Activated CD4-positive, alpha-beta T cell treated with anti-CD3 and anti-CD28 coated beads, Interleukin-2, amount 10 ng/mL, durations not matched to agents 7 days and 5 days (primary cell): ENCODE data around the gene CFAP44. TPM values are rescaled to one million over a fixed set of nuclear protein-coding genes. Genes with fewer than 3 reads are reported as not detected.

Experiments used
- CTCF ChIA-PET: fragments of 350-600 bp; sonication (Branson Sonifier 250); formaldehyde crosslinking; loops from one replicate; lab custom pipeline; 2021; ENCODE audit warnings: antibody characterized with exemption; lab: Charles Lee
- POLR2A ChIA-PET: fragments of 350-600 bp; sonication (Branson Sonifier 250); formaldehyde crosslinking; loops from one replicate; lab custom pipeline; 2021; ENCODE audit warnings: antibody characterized with exemption; lab: Charles Lee
- DNase-seq: peaks from one replicate; pipeline ENCODE4 v3.0.0-alpha.2; 2020
- H3K27ac Mint-ChIP-seq: one replicate; pipeline ENCODE4 v1.8.0; 2021; ENCODE audit warnings: mild to moderate bottlenecking, moderate library complexity, mixed read lengths
- H3K27me3 Mint-ChIP-seq: one replicate; pipeline ENCODE4 v1.8.0; 2021; ENCODE audit warnings: mixed read lengths
- H3K36me3 Mint-ChIP-seq: one replicate; pipeline ENCODE4 v1.8.0; 2021; ENCODE audit warnings: low read depth, mixed read lengths
- H3K4me1 Mint-ChIP-seq: one replicate; pipeline ENCODE4 v1.8.0; 2021; ENCODE audit warnings: mixed read lengths
- H3K4me3 Mint-ChIP-seq: one replicate; pipeline ENCODE4 v1.8.0; 2021; ENCODE audit warnings: mild to moderate bottlenecking, moderate library complexity, mixed read lengths
- H3K9me3 Mint-ChIP-seq: one replicate; pipeline ENCODE4 v1.8.0; 2021; ENCODE audit warnings: mixed read lengths
- microRNA-seq: library from miRNA; unstranded; fragments of <30 nt; microRNA quantifications from one replicate; pipeline ENCODE4 v1.2.0, GENCODE V29; 2021; ENCODE audit warnings: borderline microRNAs expressed, borderline replicate concordance
- total RNA-seq, 2 experiments: library from RNA; stranded (reverse); gene quantifications; one replicate each; pipeline ENCODE4 v1.2.3, GENCODE V29; 2021

CFAP44 gene
- total RNA-seq, 2 experiments from 2014 or later, result 6.9 to 10.3 TPM

DNA sequence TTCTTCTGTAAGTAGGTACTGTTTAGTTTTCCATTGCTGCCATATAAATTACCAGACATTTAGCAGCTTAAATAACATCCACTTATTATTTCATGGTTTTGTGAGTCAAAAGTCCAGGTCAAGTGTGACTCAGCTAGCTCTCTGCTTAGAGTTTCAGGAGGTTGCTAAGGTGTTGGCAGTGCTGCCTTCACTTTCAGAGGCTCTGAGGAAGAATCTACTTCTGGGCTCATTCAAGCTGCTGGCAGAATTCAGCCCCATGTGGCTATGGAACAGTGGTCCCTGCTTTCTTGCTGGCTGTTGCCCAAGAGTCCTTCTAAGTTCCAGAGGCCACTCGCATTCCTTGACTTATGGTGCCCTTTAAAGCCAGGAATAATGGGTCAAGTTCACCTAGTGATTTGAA lies 4.5 kb downstream of the CFAP44 start:
- POLR2A ChIA-PET, result no interaction called here
- peaks cover under 1% of the 10 kb centered on the region for H3K4me1 Mint-ChIP-seq
- H3K27me3 Mint-ChIP-seq, result no peaks in the 10 kb centered on the region
- H3K4me3 Mint-ChIP-seq, result no peak overlapping the region
- no peaks in the 10 kb centered on the region for H3K9me3 Mint-ChIP-seq
- DNase-seq, result no peak
- H3K36me3 Mint-ChIP-seq, result peaks cover 3% of the 10 kb centered on the region
- CTCF ChIA-PET, result no interaction called here
- no peak overlapping the region for H3K27ac Mint-ChIP-seq

GRCh38 chr3:113431811-113432210 lies 9.5 kb downstream of the CFAP44 start:
- no peak overlapping the region for H3K27ac Mint-ChIP-seq
- ChIA-PET CTCF (no interaction called here), POLR2A (no interaction called here)
- no peak for DNase-seq
- peaks cover 8% of the 10 kb centered on the region for H3K9me3 Mint-ChIP-seq
- H3K4me1 Mint-ChIP-seq, result no peaks in the 10 kb centered on the region
- no peaks in the 10 kb centered on the region for H3K27me3 Mint-ChIP-seq
- H3K4me3 Mint-ChIP-seq, result no peak overlapping the region
- peaks cover 12% of the 10 kb centered on the region for H3K36me3 Mint-ChIP-seq

- ChIA-PET POLR2A (no interaction called here), CTCF (no interaction called here)
- peaks cover 26% of the 10 kb centered on the region for H3K9me3 Mint-ChIP-seq
- H3K27ac Mint-ChIP-seq, result no peak overlapping the region
- no peaks in the 10 kb centered on the region for H3K27me3 Mint-ChIP-seq
- no peaks in the 10 kb centered on the region for H3K4me1 Mint-ChIP-seq
- DNase-seq, result no peak
- H3K36me3 Mint-ChIP-seq, result peaks cover 34% of the 10 kb centered on the region
- no peak overlapping the region for H3K4me3 Mint-ChIP-seq
Measured at GRCh38 chr3:113428581-113428980, 12.7 kb downstream of the CFAP44 start.

GRCh38 chr3:113423699-113424098 lies 17.6 kb downstream of the CFAP44 start:
- Mint-ChIP-seq H3K27ac (no peak overlapping the region), H3K9me3 (peaks cover 28% of the 10 kb centered on the region), H3K27me3 (no peaks in the 10 kb centered on the region), H3K4me1 (no peaks in the 10 kb centered on the region), H3K36me3 (peaks cover 38% of the 10 kb centered on the region), H3K4me3 (no peak overlapping the region)
- ChIA-PET POLR2A (no interaction called here), CTCF (no interaction called here)
- DNase-seq, result no peak

GRCh38 chr3:113421082-113421481 lies 20.2 kb downstream of the CFAP44 start:
- no peaks in the 10 kb centered on the region for H3K27me3 Mint-ChIP-seq
- CTCF ChIA-PET, result no interaction called here
- POLR2A ChIA-PET, result no interaction called here

GRCh38 chr3:113409676-113410075 lies 31.6 kb downstream of the CFAP44 start:
- CTCF ChIA-PET, result no interaction called here
- Mint-ChIP-seq H3K4me3 (no peak overlapping the region), H3K27me3 (no peaks in the 10 kb centered on the region), H3K9me3 (peaks cover 16% of the 10 kb centered on the region), H3K4me1 (peaks cover 6% of the 10 kb centered on the region), H3K36me3 (peaks cover 9% of the 10 kb centered on the region), H3K27ac (no peak overlapping the region)
- DNase-seq, result no peak
- POLR2A ChIA-PET, result no interaction called here

More at GRCh38 chr3:113421082-113421481, 20.2 kb downstream of the CFAP44 start:
- Mint-ChIP-seq H3K4me1 (no peaks in the 10 kb centered on the region), H3K27ac (no peak overlapping the region), H3K36me3 (peaks cover 23% of the 10 kb centered on the region), H3K4me3 (no peak overlapping the region), H3K9me3 (peaks cover 18% of the 10 kb centered on the region)
- DNase-seq, result no peak

- ChIA-PET CTCF (no interaction called here), POLR2A (no interaction called here)
- Mint-ChIP-seq H3K4me1 (peaks cover 6% of the 10 kb centered on the region), H3K27me3 (no peaks in the 10 kb centered on the region), H3K9me3 (no peaks in the 10 kb centered on the region), H3K27ac (no peak overlapping the region), H3K4me3 (no peak overlapping the region), H3K36me3 (peaks cover 5% of the 10 kb centered on the region)
- DNase-seq, result no peak
Measured at GRCh38 chr3:113405180-113405579, 36.1 kb downstream of the CFAP44 start.

DNA sequence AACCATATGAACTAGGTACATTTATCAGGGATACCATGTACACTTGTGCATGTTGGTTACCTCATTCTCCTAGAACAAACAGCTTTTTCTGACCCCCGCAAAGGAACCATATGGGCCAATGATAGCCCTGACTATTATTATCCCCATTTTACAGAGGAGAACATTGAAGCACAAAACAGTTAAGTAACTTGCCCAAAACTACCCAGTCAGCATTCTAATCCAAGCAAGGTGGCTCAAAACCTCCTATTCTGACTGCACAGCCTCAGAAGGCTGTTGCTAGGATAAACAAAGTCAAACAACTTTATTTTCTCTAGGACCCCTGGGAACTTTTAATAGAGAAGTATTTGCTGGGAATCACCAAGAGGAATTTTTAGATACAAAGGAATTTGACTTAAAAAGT lies 36.7 kb downstream of the CFAP44 start:
- DNase-seq, result no peak
- no peak overlapping the region for H3K4me3 Mint-ChIP-seq
- H3K4me1 Mint-ChIP-seq, result peaks cover 6% of the 10 kb centered on the region
- POLR2A ChIA-PET, result no interaction called here
- H3K27me3 Mint-ChIP-seq, result no peaks in the 10 kb centered on the region
- no peaks in the 10 kb centered on the region for H3K9me3 Mint-ChIP-seq
- CTCF ChIA-PET, result no interaction called here
- H3K27ac Mint-ChIP-seq, result no peak overlapping the region
- H3K36me3 Mint-ChIP-seq, result peaks cover 5% of the 10 kb centered on the region

Small RNAs within 50 kb of the gene (microRNA-seq; reads per million reads assigned to microRNA genes)
- gene MIR8076, result not detected

Other genes starting within 250 kb of the CFAP44 start
- gene BOC, start 229.9 kb downstream of the CFAP44 start, total RNA-seq, result not detected
- 10 to 100 TPM; 15.8 to 16.0 TPM for gene SPICE1, start 73.7 kb upstream of the CFAP44 start, total RNA-seq
- gene SIDT1, start 91.1 kb upstream of the CFAP44 start, total RNA-seq, result 10 to 100 TPM; 31.6 TPM